AG09309 (cell line): ENCODE results near the gene SH2D6.
"Not testable (repeated sequence)": the region's sequence is repeated elsewhere in the genome, so short reads cannot be mapped to it uniquely, and the experiment has no call there.

Experiments
- DNase-seq: peaks from one replicate; pipeline ENCODE4 v3.0.0-alpha.2; 2010; ENCODE audit warnings: low read depth
- H3K4me3 ChIP-seq: 2 replicates; pipeline ENCODE4 v1.5.1; 2011; ENCODE audit warnings: mild to moderate bottlenecking, low read depth, low read length, moderate library complexity; ENCODE audit not compliant: control insufficient read depth
- CTCF ChIP-seq: IDR thresholded peaks from 2 replicates; pipeline ENCODE4 v1.5.1; 2011; ENCODE audit warnings: mild to moderate bottlenecking, low read depth, low read length, inconsistent platforms; ENCODE audit not compliant: insufficient read depth, control insufficient read depth; ENCODE audit errors: missing control alignments

The SH2D6 gene

GRCh38 chr2:85481818-85482777 is 63.6 kb downstream of the SH2D6 start:
- TF ChIP-seq CTCF, result no peak
- no peak for DNase-seq
- H3K4me3 ChIP-seq, result no peak overlapping the region

GRCh38 chr2:85484615-85485014 is 66.1 kb downstream of the SH2D6 start:
- H3K4me3 ChIP-seq, DNase-seq: not testable (repeated sequence)

DNA sequence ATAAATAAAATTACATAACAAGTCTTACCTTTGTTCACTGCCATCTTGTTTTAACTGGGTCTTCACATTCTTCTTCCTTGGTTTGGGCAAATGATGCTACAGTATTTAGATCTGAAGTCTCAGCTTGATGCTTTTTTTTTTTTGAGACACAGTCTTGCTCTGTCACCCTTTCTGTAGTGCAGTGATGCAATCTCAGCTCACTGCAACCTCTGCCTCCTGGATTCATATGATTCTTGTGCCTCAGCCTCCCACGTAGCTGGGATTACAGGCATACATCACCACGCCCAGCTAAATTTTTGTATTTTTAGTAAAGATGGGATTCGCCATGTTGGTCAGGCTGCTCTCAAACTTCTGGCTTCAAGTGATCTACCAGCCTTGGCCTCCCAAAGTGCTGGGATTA is 67.3 kb downstream of the SH2D6 start:
- H3K4me3 ChIP-seq, result no peak overlapping the region
- no peak for DNase-seq
- no peak for TF ChIP-seq CTCF
